Subcutaneous adipose tissue (tissue), 4 donors: ENCODE measurements around the gene GJD4. TPM values are rescaled to one million over a fixed set of nuclear protein-coding genes. Genes with fewer than 3 reads are reported as not detected.

Source experiments
- total RNA-seq, 4 donors: library from RNA; depleted of rRNA; stranded (reverse); fragments of >200 nt; gene quantifications; one replicate each; pipeline ENCODE4 v1.1.0, GENCODE V29; 2016
- TF ChIP-seq, protein P1 (sequence below): fragments of 450-650 bp; IDR thresholded peaks from one replicate; pipeline ENCODE4 v1.5.1; 2016; ENCODE audit warnings: low read depth, mild to moderate bottlenecking, control low read depth, antibody characterized with exemption, moderate library complexity

The GJD4 gene
- total RNA-seq, 4 donors from 2014 or later, result not detected

DNA sequence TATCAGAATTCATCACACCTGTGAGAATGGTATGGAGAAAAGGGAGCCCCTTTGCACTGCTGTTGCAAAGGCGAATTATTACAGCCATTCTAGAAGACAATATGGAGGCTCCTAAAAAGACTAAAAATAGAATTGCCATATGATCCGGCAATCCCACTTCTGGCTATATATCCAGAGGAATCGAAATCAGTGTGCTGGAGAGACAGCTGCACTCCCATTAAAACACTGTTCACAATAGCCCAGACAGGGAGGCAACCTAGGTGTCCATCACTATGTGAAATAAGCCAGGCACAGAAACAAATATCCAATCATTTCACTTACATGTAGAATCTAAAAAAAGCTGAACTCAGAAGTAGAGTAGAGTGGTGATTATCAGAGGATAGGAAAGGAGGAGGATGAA lies 26.0 kb upstream of the GJD4 start:
- TF ChIP-seq, protein P1, sequence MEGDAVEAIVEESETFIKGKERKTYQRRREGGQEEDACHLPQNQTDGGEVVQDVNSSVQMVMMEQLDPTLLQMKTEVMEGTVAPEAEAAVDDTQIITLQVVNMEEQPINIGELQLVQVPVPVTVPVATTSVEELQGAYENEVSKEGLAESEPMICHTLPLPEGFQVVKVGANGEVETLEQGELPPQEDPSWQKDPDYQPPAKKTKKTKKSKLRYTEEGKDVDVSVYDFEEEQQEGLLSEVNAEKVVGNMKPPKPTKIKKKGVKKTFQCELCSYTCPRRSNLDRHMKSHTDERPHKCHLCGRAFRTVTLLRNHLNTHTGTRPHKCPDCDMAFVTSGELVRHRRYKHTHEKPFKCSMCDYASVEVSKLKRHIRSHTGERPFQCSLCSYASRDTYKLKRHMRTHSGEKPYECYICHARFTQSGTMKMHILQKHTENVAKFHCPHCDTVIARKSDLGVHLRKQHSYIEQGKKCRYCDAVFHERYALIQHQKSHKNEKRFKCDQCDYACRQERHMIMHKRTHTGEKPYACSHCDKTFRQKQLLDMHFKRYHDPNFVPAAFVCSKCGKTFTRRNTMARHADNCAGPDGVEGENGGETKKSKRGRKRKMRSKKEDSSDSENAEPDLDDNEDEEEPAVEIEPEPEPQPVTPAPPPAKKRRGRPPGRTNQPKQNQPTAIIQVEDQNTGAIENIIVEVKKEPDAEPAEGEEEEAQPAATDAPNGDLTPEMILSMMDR, result no peak

DNA sequence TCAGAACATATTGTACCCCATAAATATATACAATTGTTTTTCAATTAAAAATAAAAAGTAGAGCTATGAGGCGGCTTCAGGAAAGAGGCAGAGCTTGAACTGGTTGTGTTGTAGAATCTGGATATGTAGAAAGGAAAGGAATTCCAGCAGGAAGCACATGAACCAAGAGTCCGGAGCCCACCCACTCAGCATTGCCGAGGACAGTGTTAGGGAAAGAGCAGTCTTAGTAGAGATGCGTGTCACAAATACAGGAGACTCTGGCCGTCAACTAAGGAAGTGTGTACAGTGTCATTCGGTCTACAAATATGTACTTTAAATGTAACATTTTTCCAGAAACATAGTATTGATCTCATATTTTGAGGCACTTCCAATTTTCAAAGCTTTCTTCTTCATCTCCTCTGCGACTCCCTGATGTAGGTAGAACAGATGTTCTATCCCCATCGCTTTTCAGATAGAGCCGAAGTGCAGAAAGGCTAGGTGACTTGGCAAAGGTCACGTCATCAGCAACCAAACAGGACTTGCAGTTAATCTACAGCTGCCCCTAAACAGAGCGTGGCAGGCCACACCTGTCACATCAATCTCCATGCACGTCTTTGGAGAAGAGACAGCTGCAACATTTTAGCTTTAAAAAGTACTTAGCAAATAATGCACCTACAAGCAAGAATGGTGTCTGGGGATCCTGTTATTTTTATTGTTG lies 25.3 kb upstream of the GJD4 start:
- TF ChIP-seq, protein P1, result no peak

DNA sequence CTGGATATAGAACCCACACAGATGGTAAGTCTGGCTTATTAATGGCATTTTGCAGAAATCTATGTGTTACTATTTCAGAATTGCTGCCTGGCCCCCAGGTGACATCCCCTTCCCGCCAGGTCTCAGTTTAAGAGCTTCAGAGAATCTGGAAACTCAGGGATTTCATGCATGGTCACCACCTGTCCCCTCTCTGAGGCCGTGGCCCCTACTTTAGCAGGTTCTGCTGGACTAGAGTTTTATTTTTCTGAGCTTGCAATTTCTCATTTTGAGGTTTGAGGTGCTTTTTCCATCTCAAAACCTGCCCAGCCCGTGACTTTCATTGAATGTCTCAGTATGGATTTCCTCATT lies 24.7 kb upstream of the GJD4 start:
- TF ChIP-seq, protein P1, result no peak

DNA sequence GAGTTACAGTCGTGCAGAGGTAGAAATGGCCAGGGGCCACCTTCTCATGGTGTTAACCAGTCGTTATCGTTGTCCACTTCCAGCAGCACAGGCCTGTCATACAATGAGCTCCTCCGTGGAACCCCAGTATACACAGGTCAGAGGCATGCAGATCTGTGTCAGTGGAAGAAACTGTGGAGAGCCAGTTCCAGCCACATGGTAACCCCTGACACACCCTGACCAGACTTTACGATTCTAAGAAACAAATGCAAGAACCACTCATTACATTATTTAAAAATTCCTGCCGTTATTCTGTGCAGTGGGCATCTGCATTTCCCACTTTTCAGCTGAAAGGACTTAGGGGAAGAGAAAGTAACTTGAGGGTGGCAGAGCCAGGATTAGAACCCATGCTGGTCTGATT lies 23.5 kb upstream of the GJD4 start:
- TF ChIP-seq, protein P1, result no peak

DNA sequence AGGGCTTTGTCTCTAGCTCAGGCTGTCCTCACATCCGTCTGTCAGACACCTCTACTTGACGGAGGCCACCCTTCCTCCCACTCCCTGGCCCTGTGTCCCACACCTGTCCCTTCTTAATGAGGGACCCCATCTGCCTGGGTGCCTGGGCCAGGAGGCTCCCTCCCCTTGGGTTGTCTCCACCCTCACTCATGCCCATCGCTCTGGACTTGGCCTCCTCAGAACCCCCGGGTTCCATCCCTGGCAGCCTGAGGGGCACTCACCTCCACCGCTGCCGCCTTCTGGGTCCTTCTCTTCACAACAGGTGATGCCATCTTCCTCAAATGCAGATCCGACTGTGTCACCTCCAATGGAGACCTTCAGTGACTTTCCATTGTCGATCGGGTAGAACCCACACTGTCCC lies 20.2 kb upstream of the GJD4 start:
- TF ChIP-seq, protein P1, result no peak

DNA sequence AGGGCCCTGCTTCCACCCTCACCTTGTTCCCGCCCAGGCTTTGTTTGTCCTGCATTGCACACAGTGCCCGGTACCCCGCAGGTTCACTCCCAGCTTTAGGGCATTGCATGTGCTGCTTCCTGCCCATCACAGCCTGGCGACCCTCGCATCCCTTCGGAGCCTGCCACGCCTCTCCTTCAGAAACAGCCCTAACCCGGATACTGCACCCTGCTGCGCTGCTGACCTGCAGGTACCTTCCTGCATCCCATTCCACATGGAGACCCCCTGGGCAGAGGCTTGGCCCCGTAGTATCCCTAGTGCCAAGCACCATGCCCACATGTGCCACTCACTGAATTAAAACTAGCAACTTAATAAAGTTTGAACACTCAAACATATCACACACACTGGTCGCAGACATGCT lies 19.8 kb upstream of the GJD4 start:
- TF ChIP-seq, protein P1, result no peak

DNA sequence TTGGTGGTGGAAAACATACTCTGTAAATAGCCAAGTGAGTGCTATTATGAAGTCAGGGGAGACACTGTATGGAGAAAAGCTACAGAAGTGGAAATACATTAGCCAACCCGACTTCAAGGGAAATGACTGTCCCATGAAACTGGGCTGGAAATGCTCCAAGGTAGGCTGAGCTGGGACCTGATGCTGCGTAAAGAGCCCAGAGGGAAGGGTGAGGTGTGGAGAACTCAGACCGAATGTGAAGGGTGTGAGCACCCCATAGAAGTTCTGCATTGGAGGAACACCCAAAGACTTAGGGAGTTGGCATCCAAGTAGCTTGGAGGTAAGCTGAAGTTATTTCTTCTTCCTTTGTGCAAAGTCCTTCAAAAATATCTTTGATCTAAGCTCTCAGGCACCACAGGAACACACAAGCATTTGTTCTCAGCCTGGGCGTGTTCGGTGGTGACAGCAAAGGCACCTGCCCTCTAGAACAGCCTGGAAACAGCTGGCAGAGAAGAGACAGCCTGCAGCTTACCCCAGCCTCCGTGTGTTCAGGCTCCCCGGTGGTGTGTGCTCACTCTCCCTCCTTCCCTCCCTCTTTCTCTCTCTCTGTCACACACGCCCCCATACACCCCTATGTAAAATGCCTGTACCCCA lies 19.1 kb upstream of the GJD4 start:
- TF ChIP-seq, protein P1, result no peak
